Neural progenitor cell (in vitro differentiated cells): ENCODE data around the gene CNTRL. TPM values are rescaled to one million over a fixed set of nuclear protein-coding genes. Genes with fewer than 3 reads are reported as not detected.
A peak's percentile ranks its signal among the peaks of the same experiment; 100 is the strongest.

Source experiments
- DNase-seq: peaks from one replicate; pipeline ENCODE4 v3.0.0-alpha.2; 2016; ENCODE audit warnings: low spot score
- H2AFZ ChIP-seq: fragments of 200-600 bp; sonication (generic); replicated peaks from 2 replicates; pipeline ENCODE4 v1.6.1; 2016; ENCODE audit warnings: antibody characterized with exemption
- H3F3A ChIP-seq: fragments of 200-600 bp; sonication (generic); 2 replicates; pipeline ENCODE4 v1.6.1; 2016; ENCODE audit warnings: antibody characterized with exemption, low read depth
- H3K27ac ChIP-seq: fragments of 200-600 bp; sonication (generic); 2 replicates; pipeline ENCODE4 v1.5.1; 2016; ENCODE audit warnings: mild to moderate bottlenecking
- H3K27me3 ChIP-seq: fragments of 200-600 bp; sonication (generic); 2 replicates; pipeline ENCODE4 v1.6.1; 2016; ENCODE audit warnings: mild to moderate bottlenecking, moderate library complexity
- H3K36me3 ChIP-seq: fragments of 200-600 bp; sonication (generic); 2 replicates; pipeline ENCODE4 v1.5.1; 2016
- H3K4me1 ChIP-seq: fragments of 200-600 bp; sonication (generic); 2 replicates; pipeline ENCODE4 v1.6.1; 2016; ENCODE audit warnings: mixed run types
- H3K4me2 ChIP-seq: fragments of 200-600 bp; sonication (generic); 2 replicates; pipeline ENCODE4 v1.6.1; 2016
- H3K4me3 ChIP-seq: fragments of 200-600 bp; sonication (generic); 2 replicates; pipeline ENCODE4 v1.5.1; 2016
- H3K79me2 ChIP-seq: fragments of 200-600 bp; sonication (generic); 2 replicates; pipeline ENCODE4 v1.6.1; 2016; ENCODE audit warnings: low read depth
- H3K9ac ChIP-seq: fragments of 200-600 bp; sonication (generic); 2 replicates; pipeline ENCODE4 v1.6.1; 2016
- H3K9me3 ChIP-seq: fragments of 200-600 bp; sonication (generic); 2 replicates; pipeline ENCODE4 v1.5.1; 2016; ENCODE audit warnings: low read depth
- H4K20me1 ChIP-seq: fragments of 200-600 bp; sonication (generic); 2 replicates; pipeline ENCODE4 v1.6.1; 2016; ENCODE audit warnings: low read depth
- H3K27ac Mint-ChIP-seq: 3 replicates; pipeline ENCODE4 v1.8.0; 2021; ENCODE audit warnings: mixed read lengths
- H3K27me3 Mint-ChIP-seq: 2 replicates; pipeline ENCODE4 v1.8.0; 2022; ENCODE audit warnings: low read depth, mild to moderate bottlenecking, inconsistent platforms, moderate library complexity, mixed read lengths; ENCODE audit not compliant: insufficient read depth
- H3K36me3 Mint-ChIP-seq: 3 replicates; pipeline ENCODE4 v1.8.0; 2021; ENCODE audit warnings: mixed read lengths
- H3K4me1 Mint-ChIP-seq: 3 replicates; pipeline ENCODE4 v1.8.0; 2021; ENCODE audit warnings: mixed read lengths
- H3K4me3 Mint-ChIP-seq: 3 replicates; pipeline ENCODE4 v1.8.0; 2021; ENCODE audit warnings: mild to moderate bottlenecking, moderate library complexity, mixed read lengths
- H3K9me3 Mint-ChIP-seq: 3 replicates; pipeline ENCODE4 v1.8.0; 2020; ENCODE audit warnings: mixed read lengths
- EZH2 ChIP-seq: fragments of 200-600 bp; sonication (generic); IDR thresholded peaks from 2 replicates; pipeline ENCODE4 v1.6.1; 2017; ENCODE audit warnings: antibody characterized with exemption, mild to moderate bottlenecking, moderate library complexity
- EZH2phosphoT487 ChIP-seq: fragments of 200-600 bp; sonication (generic); IDR thresholded peaks from 2 replicates; pipeline ENCODE4 v1.6.1; 2017; ENCODE audit warnings: antibody characterized with exemption
- total RNA-seq: library from RNA; depleted of rRNA; stranded (reverse); fragments of >200 nt; gene quantifications from 2 replicates; pipeline ENCODE4 v1.2.3, GENCODE V29; 2015; ENCODE audit warnings: low replicate concordance
- TF ChIP-seq, protein P1 (sequence below): fragments of 200-600 bp; sonication (generic); IDR thresholded peaks from 2 replicates; pipeline ENCODE4 v1.5.1; 2017; ENCODE audit warnings: antibody characterized with exemption, mild to moderate bottlenecking

CNTRL gene
- total RNA-seq, 1 donor from 2014 or later = 45.4 TPM

DNA sequence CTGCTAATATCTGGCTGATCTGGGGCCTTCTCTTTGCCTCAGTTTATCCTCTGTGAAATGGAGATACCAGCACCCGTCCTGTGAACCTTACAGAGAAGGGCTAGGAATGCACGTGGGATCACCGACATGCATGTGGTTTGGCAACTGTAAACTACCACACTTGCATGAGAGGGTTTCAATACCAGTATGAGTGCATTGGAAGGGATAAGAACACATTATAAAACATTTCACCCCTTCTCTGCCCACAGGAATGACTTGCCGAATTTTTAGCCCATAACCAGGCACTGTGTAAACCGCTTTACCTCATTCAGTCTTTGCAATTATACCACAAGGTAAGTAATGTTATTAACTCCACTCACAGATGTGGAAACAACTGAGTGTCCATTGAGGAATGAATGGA, 135.8 kb downstream of the CNTRL start:
- no peaks in the 10 kb centered on the region for H3K27me3 Mint-ChIP-seq
- no peak overlapping the region for H2AFZ ChIP-seq
- peaks cover 8% of the 10 kb centered on the region for H3K4me1 Mint-ChIP-seq
- H3K36me3 Mint-ChIP-seq = no peaks in the 10 kb centered on the region
- no peaks in the 10 kb centered on the region for H3K4me1 ChIP-seq
- H4K20me1 ChIP-seq = no peaks in the 10 kb centered on the region
- H3F3A ChIP-seq = no peaks in the 10 kb centered on the region
- H3K27ac Mint-ChIP-seq = no peak overlapping the region
- no peak overlapping the region for H3K4me3 Mint-ChIP-seq
- no peak overlapping the region for H3K9ac ChIP-seq
- no peaks in the 10 kb centered on the region for H3K9me3 ChIP-seq
- no peaks in the 10 kb centered on the region for H3K36me3 ChIP-seq
- peaks cover 3% of the 10 kb centered on the region for H3K9me3 Mint-ChIP-seq
- no peak overlapping the region for H3K4me2 ChIP-seq
- TF ChIP-seq EZH2 (no peak), EZH2phosphoT487 (no peak)
- TF ChIP-seq, protein P1, sequence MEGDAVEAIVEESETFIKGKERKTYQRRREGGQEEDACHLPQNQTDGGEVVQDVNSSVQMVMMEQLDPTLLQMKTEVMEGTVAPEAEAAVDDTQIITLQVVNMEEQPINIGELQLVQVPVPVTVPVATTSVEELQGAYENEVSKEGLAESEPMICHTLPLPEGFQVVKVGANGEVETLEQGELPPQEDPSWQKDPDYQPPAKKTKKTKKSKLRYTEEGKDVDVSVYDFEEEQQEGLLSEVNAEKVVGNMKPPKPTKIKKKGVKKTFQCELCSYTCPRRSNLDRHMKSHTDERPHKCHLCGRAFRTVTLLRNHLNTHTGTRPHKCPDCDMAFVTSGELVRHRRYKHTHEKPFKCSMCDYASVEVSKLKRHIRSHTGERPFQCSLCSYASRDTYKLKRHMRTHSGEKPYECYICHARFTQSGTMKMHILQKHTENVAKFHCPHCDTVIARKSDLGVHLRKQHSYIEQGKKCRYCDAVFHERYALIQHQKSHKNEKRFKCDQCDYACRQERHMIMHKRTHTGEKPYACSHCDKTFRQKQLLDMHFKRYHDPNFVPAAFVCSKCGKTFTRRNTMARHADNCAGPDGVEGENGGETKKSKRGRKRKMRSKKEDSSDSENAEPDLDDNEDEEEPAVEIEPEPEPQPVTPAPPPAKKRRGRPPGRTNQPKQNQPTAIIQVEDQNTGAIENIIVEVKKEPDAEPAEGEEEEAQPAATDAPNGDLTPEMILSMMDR = no peak
- H3K79me2 ChIP-seq = no peaks in the 10 kb centered on the region
- H3K4me3 ChIP-seq = no peak overlapping the region
- no peak for DNase-seq
- peaks cover 9% of the 10 kb centered on the region for H3K27me3 ChIP-seq
- H3K27ac ChIP-seq = no peak overlapping the region

DNA sequence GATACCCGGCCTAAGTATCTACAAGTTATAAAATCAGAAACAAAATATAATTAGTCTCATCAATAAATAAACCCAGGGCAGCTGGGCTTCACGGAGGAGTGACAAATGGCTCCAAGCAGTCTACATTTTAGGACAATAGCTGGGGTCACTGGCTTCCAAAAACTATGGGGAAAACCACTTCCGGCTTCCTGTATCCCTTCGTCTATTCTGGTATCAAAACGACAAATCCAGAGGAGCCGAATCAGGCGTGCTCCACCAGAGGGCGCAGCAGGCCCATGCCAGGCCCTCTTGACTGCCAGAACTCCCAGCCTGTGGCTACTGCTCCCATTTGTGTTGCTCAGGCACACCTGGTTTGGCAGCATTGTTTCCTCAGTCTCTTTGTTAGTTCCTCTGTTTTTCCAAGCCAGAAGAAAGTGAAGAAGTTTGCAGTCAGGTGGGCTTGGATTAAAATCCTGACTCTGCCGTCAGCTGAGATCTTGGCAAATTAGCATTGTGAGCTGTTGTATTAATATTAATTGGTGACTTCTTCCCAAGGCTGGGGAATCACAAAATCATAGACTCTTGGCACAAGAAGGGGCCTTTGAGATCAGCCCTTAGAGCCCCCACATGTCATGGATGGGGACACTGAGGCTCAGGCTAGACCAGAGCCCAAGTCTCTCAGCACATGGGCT, 138.5 kb downstream of the CNTRL start:
- TF ChIP-seq, protein P1 = peak; percentile 99
- no peak for TF ChIP-seq EZH2phosphoT487
- Mint-ChIP-seq H3K4me3 (no peak overlapping the region), H3K36me3 (no peaks in the 10 kb centered on the region), H3K4me1 (no peaks in the 10 kb centered on the region), H3K9me3 (no peaks in the 10 kb centered on the region), H3K27ac (no peak overlapping the region), H3K27me3 (no peaks in the 10 kb centered on the region)
- Histone ChIP-seq H4K20me1 (no peaks in the 10 kb centered on the region), H3K4me3 (no peak overlapping the region), H3K9me3 (no peaks in the 10 kb centered on the region), H3K9ac (no peak overlapping the region), H2AFZ (peak overlapping the region; percentile 10), H3F3A (no peaks in the 10 kb centered on the region), H3K79me2 (no peaks in the 10 kb centered on the region), H3K27ac (no peak overlapping the region), H3K36me3 (no peaks in the 10 kb centered on the region), H3K4me1 (peaks cover 7% of the 10 kb centered on the region), H3K27me3 (peaks cover 14% of the 10 kb centered on the region), H3K4me2 (no peak overlapping the region)
- DNase-seq = peak; percentile 91

DNA sequence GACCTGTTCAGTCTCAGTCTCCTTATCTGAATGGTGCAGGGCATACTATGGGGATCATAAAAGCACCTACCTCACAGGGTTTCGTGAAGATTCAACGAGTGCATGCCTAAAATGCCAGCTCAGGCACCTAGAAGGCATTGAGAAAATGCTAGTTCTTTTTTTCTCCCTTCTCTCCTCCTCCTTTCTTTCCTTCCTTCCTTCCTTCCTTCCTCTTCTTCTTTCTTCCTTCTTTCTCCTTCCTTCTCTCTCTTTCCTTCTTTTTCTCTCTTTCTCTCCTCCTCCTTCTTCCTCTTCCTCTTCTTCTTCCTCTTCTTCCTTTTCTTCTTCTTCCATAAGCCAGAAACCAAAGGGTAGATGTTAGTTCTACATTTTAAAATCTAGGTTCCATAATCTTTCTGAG, 139.2 kb downstream of the CNTRL start:
- H3K27ac ChIP-seq = no peak overlapping the region
- H4K20me1 ChIP-seq = no peaks in the 10 kb centered on the region
- Mint-ChIP-seq H3K27ac (no peak overlapping the region), H3K4me1 (no peaks in the 10 kb centered on the region), H3K36me3 (no peaks in the 10 kb centered on the region), H3K9me3 (no peaks in the 10 kb centered on the region), H3K27me3 (no peaks in the 10 kb centered on the region), H3K4me3 (no peak overlapping the region)
- H3F3A ChIP-seq = no peaks in the 10 kb centered on the region
- no peak for TF ChIP-seq EZH2phosphoT487
- H3K27me3 ChIP-seq = peaks cover 22% of the 10 kb centered on the region
- no peaks in the 10 kb centered on the region for H3K79me2 ChIP-seq
- H3K9ac ChIP-seq = no peak overlapping the region
- DNase-seq = no peak
- no peak overlapping the region for H2AFZ ChIP-seq
- H3K9me3 ChIP-seq = no peaks in the 10 kb centered on the region
- H3K4me3 ChIP-seq = no peak overlapping the region
- no peaks in the 10 kb centered on the region for H3K36me3 ChIP-seq
- no peak overlapping the region for H3K4me2 ChIP-seq
- H3K4me1 ChIP-seq = peaks cover 7% of the 10 kb centered on the region

DNA sequence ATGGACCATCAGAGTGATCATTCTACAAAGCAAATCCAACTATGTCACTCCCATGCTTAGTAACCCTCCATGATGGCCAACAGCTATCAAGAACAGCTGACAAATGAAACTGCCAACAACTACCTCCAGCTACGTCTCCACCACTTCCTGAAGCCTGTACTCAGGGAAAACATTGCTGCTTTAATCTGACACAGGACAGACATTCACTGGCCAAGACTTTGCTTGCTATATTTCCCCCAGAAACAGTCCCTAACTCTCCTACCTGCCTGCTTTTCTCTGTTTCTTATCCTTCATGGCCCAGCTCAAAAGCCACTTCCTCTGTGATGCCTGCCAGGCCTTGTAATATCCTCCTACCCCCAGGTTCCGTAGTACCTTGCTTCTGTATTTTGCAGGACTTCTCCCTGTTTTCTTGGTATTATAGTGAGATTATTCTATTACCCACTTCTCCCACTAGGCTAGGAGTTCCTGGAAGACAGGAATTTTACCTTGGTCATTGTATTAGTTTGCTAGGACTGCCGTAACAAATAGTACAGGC, 141.6 kb downstream of the CNTRL start:
- no peaks in the 10 kb centered on the region for H3K9me3 ChIP-seq
- H3K4me2 ChIP-seq = no peak overlapping the region
- H3K27me3 ChIP-seq = peaks cover 36% of the 10 kb centered on the region
- H3K4me3 ChIP-seq = no peak overlapping the region
- no peaks in the 10 kb centered on the region for H3K79me2 ChIP-seq
- H3K36me3 ChIP-seq = no peaks in the 10 kb centered on the region
- H3K27me3 Mint-ChIP-seq = peaks cover 2% of the 10 kb centered on the region
- peaks cover 13% of the 10 kb centered on the region for H3K4me1 Mint-ChIP-seq
- no peak overlapping the region for H3K9ac ChIP-seq
- H4K20me1 ChIP-seq = no peaks in the 10 kb centered on the region
- no peak overlapping the region for H2AFZ ChIP-seq
- TF ChIP-seq EZH2 = no peak
- no peak for TF ChIP-seq EZH2phosphoT487
- TF ChIP-seq, protein P1 = no peak
- H3K9me3 Mint-ChIP-seq = no peaks in the 10 kb centered on the region
- DNase-seq = no peak
- no peak overlapping the region for H3K27ac ChIP-seq
- H3K36me3 Mint-ChIP-seq = no peaks in the 10 kb centered on the region
- H3K4me1 ChIP-seq = peaks cover 20% of the 10 kb centered on the region
- peaks cover 13% of the 10 kb centered on the region for H3F3A ChIP-seq
- no peak overlapping the region for H3K4me3 Mint-ChIP-seq
- no peak overlapping the region for H3K27ac Mint-ChIP-seq
